CD14-positive monocyte (primary cell): ENCODE measurements around the gene PLEKHA3. TPM values are rescaled to one million over a fixed set of nuclear protein-coding genes. Genes with fewer than 3 reads are reported as not detected.
"Not testable (repeated sequence)": the region's sequence is repeated elsewhere in the genome, so short reads cannot be mapped to it uniquely, and the experiment has no call there.

ENCODE experiments used
- DNase-seq, 3 donors: peaks; one replicate each; pipeline ENCODE4 v3.0.0-alpha.2; 2011 to 2022
- H2AFZ ChIP-seq: 2 replicates; pipeline ENCODE4 v1.6.0; 2012; ENCODE audit warnings: mild to moderate bottlenecking, low read depth, low read length, inconsistent platforms; ENCODE audit not compliant: insufficient read depth, poor library complexity, severe bottlenecking
- H3K27ac ChIP-seq, 2 donors: 1 replicate in 1 of 2; 2 replicates in 1 of 2; pipeline ENCODE4 v1.5.1; 2012 to 2013; ENCODE audit warnings: low read length in 2 of 2, control low read depth in 1 of 2, inconsistent platforms in 1 of 2, low read depth in 1 of 2, mild to moderate bottlenecking in 1 of 2
- H3K27me3 ChIP-seq, 2 donors: one replicate each; pipeline versions ENCODE4 v1.6.0 to v1.6.1; 2011 to 2013; ENCODE audit warnings: low read length in 2 of 2; ENCODE audit not compliant: control insufficient read depth in 2 of 2, insufficient read depth in 2 of 2
- H3K36me3 ChIP-seq, 2 donors: replicated peaks in 1 of 2; 1 replicate in 1 of 2; 2 replicates in 1 of 2; pipeline versions ENCODE4 v1.5.1 to v1.6.1; 2012 to 2013; ENCODE audit warnings: low read length in 2 of 2, control low read depth in 1 of 2, inconsistent platforms in 1 of 2, mild to moderate bottlenecking in 1 of 2; ENCODE audit not compliant: insufficient read depth in 2 of 2, control insufficient read depth in 1 of 2
- H3K4me1 ChIP-seq, 2 donors: 1 replicate in 1 of 2; 2 replicates in 1 of 2; pipeline versions ENCODE4 v1.5.1 to v1.6.1; 2012 to 2013; ENCODE audit warnings: low read length in 2 of 2, control low read depth in 1 of 2, inconsistent platforms in 1 of 2, mild to moderate bottlenecking in 1 of 2, moderate library complexity in 1 of 2; ENCODE audit not compliant: insufficient read depth in 2 of 2, control insufficient read depth in 1 of 2
- H3K4me2 ChIP-seq: replicated peaks from 2 replicates; pipeline ENCODE3; 2012; ENCODE audit warnings: low read length, moderate library complexity, mild to moderate bottlenecking; ENCODE audit not compliant: poor library complexity, severe bottlenecking; ENCODE audit errors: extremely low read depth
- H3K4me3 ChIP-seq, 3 experiments: fragments of 200-600 bp in 1 of 3; sonication (generic) in 1 of 3; replicated peaks in 1 of 3; 1 replicate in 2 of 3; 2 replicates in 1 of 3; pipeline ENCODE4 v1.5.1; 2011 to 2013; ENCODE audit warnings: low read length in 3 of 3, mild to moderate bottlenecking in 3 of 3, control low read depth in 2 of 3, low read depth in 2 of 3, inconsistent platforms in 1 of 3, moderate library complexity in 1 of 3
- H3K79me2 ChIP-seq: 2 replicates; pipeline ENCODE4 v1.6.0; 2012; ENCODE audit warnings: mild to moderate bottlenecking, control low read depth, inconsistent platforms, low read length, moderate library complexity; ENCODE audit not compliant: insufficient read depth
- H3K9ac ChIP-seq: 2 replicates; pipeline ENCODE4 v1.6.0; 2017; ENCODE audit warnings: low read length, mild to moderate bottlenecking; ENCODE audit not compliant: insufficient read depth, poor library complexity, severe bottlenecking
- H3K9me3 ChIP-seq, 2 donors: replicated peaks in 1 of 2; 1 replicate in 1 of 2; 2 replicates in 1 of 2; pipeline versions ENCODE4 v1.5.1 to v1.6.1; 2012 to 2013; ENCODE audit warnings: low read length in 2 of 2, control low read depth in 1 of 2; ENCODE audit not compliant: control insufficient read depth in 1 of 2, insufficient read depth in 1 of 2
- H4K20me1 ChIP-seq: 2 replicates; pipeline ENCODE4 v1.6.0; 2012; ENCODE audit warnings: mild to moderate bottlenecking, low read length, control low read depth, moderate library complexity; ENCODE audit not compliant: insufficient read depth
- H3K27ac Mint-ChIP-seq, 7 donors: one replicate each; pipeline ENCODE4 v1.8.0; 2020; ENCODE audit warnings: mild to moderate bottlenecking in 7 of 7, mixed read lengths in 7 of 7, moderate library complexity in 6 of 7, inconsistent platforms in 2 of 7
- H3K27me3 Mint-ChIP-seq, 3 donors: one replicate each; pipeline ENCODE4 v1.8.0; 2021 to 2022; ENCODE audit warnings: low read depth in 3 of 3, mild to moderate bottlenecking in 3 of 3, mixed read lengths in 3 of 3, moderate library complexity in 3 of 3, inconsistent platforms in 1 of 3
- H3K36me3 Mint-ChIP-seq, 2 donors: one replicate each; pipeline ENCODE4 v1.8.0; 2020; ENCODE audit warnings: mixed read lengths in 2 of 2, inconsistent platforms in 1 of 2, mild to moderate bottlenecking in 1 of 2
- H3K4me1 Mint-ChIP-seq: one replicate; pipeline ENCODE4 v1.8.0; 2020; ENCODE audit warnings: mild to moderate bottlenecking, mixed read lengths
- H3K4me3 Mint-ChIP-seq, 2 donors: one replicate each; pipeline ENCODE4 v1.8.0; 2020; ENCODE audit warnings: mild to moderate bottlenecking in 2 of 2, mixed read lengths in 2 of 2, moderate library complexity in 1 of 2
- H3K9me3 Mint-ChIP-seq, 7 donors: one replicate each; pipeline ENCODE4 v1.8.0; 2020 to 2022; ENCODE audit warnings: mixed read lengths in 7 of 7, mild to moderate bottlenecking in 6 of 7, moderate library complexity in 6 of 7, inconsistent platforms in 2 of 7
- CTCF ChIP-seq: fragments of 200-600 bp; IDR thresholded peaks from one replicate; pipeline ENCODE4 v1.8.0; 2022; ENCODE audit warnings: antibody characterized with exemption, mild to moderate bottlenecking
- WGBS: methylation state at CpG from one replicate; pipeline ENCODE4 v1.1.5; 2013; ENCODE audit warnings: missing lambda C conversion rate; ENCODE audit not compliant: insufficient coverage; 5-methylcytosine and 5-hydroxymethylcytosine counted together
- intact Hi-C, 2 donors: fragments of 100-400 bp; cut with micrococcal nuclease; formaldehyde crosslinking; loops; one replicate each; pipeline versions ENCODE4 v1.15.0 to v1.15.1; 2023
- polyA plus RNA-seq, 3 donors: library from polyadenylated mRNA; depleted of rRNA in 1 of 3; unstranded in 2 of 3; stranded (reverse) in 1 of 3; fragments of 300-500 nt in 2 of 3; fragments of >200 nt in 1 of 3; fragmentation: Illumina TruSeq in 2 of 3; gene quantifications; 1 replicate in 2 of 3; 2 replicates in 1 of 3; pipeline ENCODE4 v1.2.3, GENCODE V29; 2012 to 2021

The PLEKHA3 gene
- polyA plus RNA-seq, 3 donors: 5.3 to 14.1 (median 13.4) TPM

GRCh38 chr2:178522950-178523595 is 42.8 kb downstream of the PLEKHA3 start:
- no peaks in the 10 kb centered on the region for H4K20me1 ChIP-seq
- H3K36me3 ChIP-seq: peaks cover 7 to 16% of the 10 kb centered on the region in 2 donors
- DNase-seq: peak; percentile 82 to 90 (median 86)
- no peaks in the 10 kb centered on the region for H3K9me3 ChIP-seq
- H3K79me2 ChIP-seq: peaks cover 41% of the 10 kb centered on the region
- intact Hi-C loops: loop anchor here in 1 of 2 donors (5.0 kb wide), 1 partner anchor 41 kb away; the partner anchor contains the start of gene PLEKHA3
- H3K27me3 ChIP-seq: no peaks in the 10 kb centered on the region
- peak; percentile 81 for TF ChIP-seq CTCF
- peak overlapping the region; percentile 81 for H3K4me2 ChIP-seq
- peak overlapping the region; percentile 68 to 90 for H3K27ac ChIP-seq
- H2AFZ ChIP-seq: peak overlapping the region; percentile 75
- Mint-ChIP-seq H3K36me3 (peaks cover 10 to 22% of the 10 kb centered on the region in 2 donors), H3K4me1 (peaks cover 33% of the 10 kb centered on the region), H3K4me3 (peak overlapping the region; percentile 89 to 97), H3K27me3 (no peaks in the 10 kb centered on the region), H3K27ac (peak overlapping the region; percentile 87 to 96 (median 93)), H3K9me3 (peaks cover 0 to 12% (median 5%) of the 10 kb centered on the region in 7 donors)
- H3K9ac ChIP-seq: peak overlapping the region; percentile 76
- peak overlapping the region; percentile 68 to 95 (median 83) for H3K4me3 ChIP-seq
- WGBS: 30% methylated on average over 16 of the region's 25 CpGs
- peaks cover 9 to 14% of the 10 kb centered on the region in 2 donors for H3K4me1 ChIP-seq

GRCh38 chr2:178523596-178524134 is 43.4 kb downstream of the PLEKHA3 start:
- 21% methylated on average over 2 of the region's 8 CpGs for WGBS
- Histone ChIP-seq H3K27me3 (no peaks in the 10 kb centered on the region), H3K9me3 (no peaks in the 10 kb centered on the region), H3K4me1 (peaks cover 12 to 16% of the 10 kb centered on the region in 2 donors), H3K79me2 (peaks cover 47% of the 10 kb centered on the region), H3K27ac (peak overlapping the region; percentile 68 to 90), H4K20me1 (no peaks in the 10 kb centered on the region), H3K4me3 (peak overlapping the region; percentile 68 to 95 (median 83)), H2AFZ (peak overlapping the region; percentile 75), H3K36me3 (peaks cover 3 to 10% of the 10 kb centered on the region in 2 donors), H3K9ac (peak overlapping the region; percentile 76), H3K4me2 (peak overlapping the region; percentile 81)
- H3K36me3 Mint-ChIP-seq: peaks cover 5 to 16% of the 10 kb centered on the region in 2 donors
- peak overlapping the region; percentile 87 to 96 (median 93) for H3K27ac Mint-ChIP-seq
- H3K4me3 Mint-ChIP-seq: peak overlapping the region; percentile 89 to 97
- intact Hi-C loops: loop anchor here in 1 of 2 donors (5.0 kb wide), 1 partner anchor 41 kb away; the partner anchor contains the start of gene PLEKHA3
- H3K27me3 Mint-ChIP-seq: no peaks in the 10 kb centered on the region
- TF ChIP-seq CTCF: no peak
- peaks cover 38% of the 10 kb centered on the region for H3K4me1 Mint-ChIP-seq
- DNase-seq: no peak
- H3K9me3 Mint-ChIP-seq: peaks cover 0 to 12% (median 6%) of the 10 kb centered on the region in 7 donors

GRCh38 chr2:178525010-178525409 is 44.8 kb downstream of the PLEKHA3 start:
- DNase-seq, H3K36me3 Mint-ChIP-seq, H3K27ac Mint-ChIP-seq, H3K27me3 ChIP-seq, H3K4me2 ChIP-seq, H3K27ac ChIP-seq, H3K4me3 Mint-ChIP-seq, H3K36me3 ChIP-seq, H3K9ac ChIP-seq, H3K4me3 ChIP-seq, H3K27me3 Mint-ChIP-seq, H3K9me3 ChIP-seq, H4K20me1 ChIP-seq, intact Hi-C loops, H2AFZ ChIP-seq: not testable (repeated sequence)
- H3K79me2 ChIP-seq: peaks cover 59% of the 10 kb centered on the region
- H3K4me1 Mint-ChIP-seq: peaks cover 49% of the 10 kb centered on the region
- no CpG with 5 or more reads among the region's 5 CpGs for WGBS
- H3K9me3 Mint-ChIP-seq: peaks cover 0 to 12% (median 6%) of the 10 kb centered on the region in 7 donors
- H3K4me1 ChIP-seq: peaks cover 24 to 26% of the 10 kb centered on the region in 2 donors
